RWPE1 (cell line): ENCODE data around the gene KRTAP16-1.

Experiments
- CTCF ChIA-PET: fragments of 350-600 bp; sonication (Branson Sonifier 250); formaldehyde crosslinking; extraction: SDS; loops from one replicate; lab custom pipeline; 2021; lab: Yijun Ruan, JAX
- POLR2A ChIA-PET: fragments of 400-600 bp; formaldehyde crosslinking; extraction: SDS; loops from one replicate; lab custom pipeline; 2020; ENCODE audit warnings: antibody characterized with exemption; ENCODE audit not compliant: low non-redundant PET; lab: Yijun Ruan, JAX
- DNase-seq: peaks from one replicate; pipeline ENCODE4 v3.0.0; 2012; ENCODE audit warnings: low spot score
- H3K27ac ChIP-seq: fragments of 450-650 bp; 2 replicates; pipeline ENCODE4 v1.5.1; 2017
- TF ChIP-seq, protein P1 (sequence below): fragments of 450-650 bp; conservative IDR thresholded peaks from 2 replicates; pipeline ENCODE4 v1.5.1; 2017; ENCODE audit warnings: low read depth, mild to moderate bottlenecking

KRTAP16-1 gene

GRCh38 chr17:41329279-41329948, 20.3 kb upstream of the KRTAP16-1 start:
- TF ChIP-seq, protein P1, sequence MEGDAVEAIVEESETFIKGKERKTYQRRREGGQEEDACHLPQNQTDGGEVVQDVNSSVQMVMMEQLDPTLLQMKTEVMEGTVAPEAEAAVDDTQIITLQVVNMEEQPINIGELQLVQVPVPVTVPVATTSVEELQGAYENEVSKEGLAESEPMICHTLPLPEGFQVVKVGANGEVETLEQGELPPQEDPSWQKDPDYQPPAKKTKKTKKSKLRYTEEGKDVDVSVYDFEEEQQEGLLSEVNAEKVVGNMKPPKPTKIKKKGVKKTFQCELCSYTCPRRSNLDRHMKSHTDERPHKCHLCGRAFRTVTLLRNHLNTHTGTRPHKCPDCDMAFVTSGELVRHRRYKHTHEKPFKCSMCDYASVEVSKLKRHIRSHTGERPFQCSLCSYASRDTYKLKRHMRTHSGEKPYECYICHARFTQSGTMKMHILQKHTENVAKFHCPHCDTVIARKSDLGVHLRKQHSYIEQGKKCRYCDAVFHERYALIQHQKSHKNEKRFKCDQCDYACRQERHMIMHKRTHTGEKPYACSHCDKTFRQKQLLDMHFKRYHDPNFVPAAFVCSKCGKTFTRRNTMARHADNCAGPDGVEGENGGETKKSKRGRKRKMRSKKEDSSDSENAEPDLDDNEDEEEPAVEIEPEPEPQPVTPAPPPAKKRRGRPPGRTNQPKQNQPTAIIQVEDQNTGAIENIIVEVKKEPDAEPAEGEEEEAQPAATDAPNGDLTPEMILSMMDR = peak; percentile 73
- CTCF ChIA-PET = interaction anchor here (0.6 to 1.3 kb wide), 12 partner anchors 10 to 351 kb away, joined by 3 to 7 read pairs (median 3); partner anchors contain the start of genes KRTAP16-1 and KRTAP17-1
- POLR2A ChIA-PET = no interaction called here
- H3K27ac ChIP-seq = no peak overlapping the region
- peak; percentile 49 for DNase-seq

GRCh38 chr17:41328207-41328606, 19.1 kb upstream of the KRTAP16-1 start:
- ChIA-PET CTCF (interaction anchor here (0.6 to 1.3 kb wide), 5 partner anchors 11 to 545 kb away, joined by 3 to 4 read pairs (median 4); no protein-coding TSS in a partner anchor), POLR2A (no interaction called here)
- TF ChIP-seq, protein P1 = no peak
- H3K27ac ChIP-seq = no peak overlapping the region
- no peak for DNase-seq

DNA sequence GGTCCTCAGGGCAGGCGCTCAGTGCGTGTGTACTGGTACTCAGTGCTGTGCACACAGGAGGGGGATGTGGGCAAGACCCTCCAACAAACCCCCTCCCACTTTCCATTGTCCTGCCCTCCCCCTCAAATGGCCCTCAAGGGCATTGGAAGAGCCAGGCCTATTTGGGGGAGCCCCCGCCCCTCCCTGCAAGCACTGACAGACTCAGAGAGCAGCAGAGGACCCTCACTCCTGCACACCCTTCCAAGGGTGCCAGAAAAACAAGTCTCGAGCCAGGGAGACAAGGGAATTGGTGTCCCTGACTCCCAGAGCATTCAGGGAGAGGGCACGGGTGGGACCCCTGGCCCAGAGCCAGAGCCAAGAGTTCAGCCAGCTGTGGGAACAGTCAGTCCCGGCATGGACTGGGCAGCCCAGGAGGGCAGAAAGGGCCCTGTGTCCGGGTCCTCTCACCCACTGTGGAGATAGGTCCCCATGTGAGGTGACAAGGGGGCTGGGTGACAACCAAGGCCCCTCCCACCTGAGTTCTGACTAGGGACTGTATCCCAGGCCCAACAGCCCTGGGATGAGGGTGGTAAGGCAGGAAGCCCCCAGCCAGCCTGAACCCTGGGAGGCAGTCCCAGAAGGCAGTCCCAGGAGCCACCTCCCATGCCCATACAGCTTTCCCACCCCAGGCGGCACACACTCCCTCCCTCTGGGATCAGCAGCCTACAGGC, 18.5 kb upstream of the KRTAP16-1 start:
- H3K27ac ChIP-seq = peak overlapping the region; percentile 10

DNA sequence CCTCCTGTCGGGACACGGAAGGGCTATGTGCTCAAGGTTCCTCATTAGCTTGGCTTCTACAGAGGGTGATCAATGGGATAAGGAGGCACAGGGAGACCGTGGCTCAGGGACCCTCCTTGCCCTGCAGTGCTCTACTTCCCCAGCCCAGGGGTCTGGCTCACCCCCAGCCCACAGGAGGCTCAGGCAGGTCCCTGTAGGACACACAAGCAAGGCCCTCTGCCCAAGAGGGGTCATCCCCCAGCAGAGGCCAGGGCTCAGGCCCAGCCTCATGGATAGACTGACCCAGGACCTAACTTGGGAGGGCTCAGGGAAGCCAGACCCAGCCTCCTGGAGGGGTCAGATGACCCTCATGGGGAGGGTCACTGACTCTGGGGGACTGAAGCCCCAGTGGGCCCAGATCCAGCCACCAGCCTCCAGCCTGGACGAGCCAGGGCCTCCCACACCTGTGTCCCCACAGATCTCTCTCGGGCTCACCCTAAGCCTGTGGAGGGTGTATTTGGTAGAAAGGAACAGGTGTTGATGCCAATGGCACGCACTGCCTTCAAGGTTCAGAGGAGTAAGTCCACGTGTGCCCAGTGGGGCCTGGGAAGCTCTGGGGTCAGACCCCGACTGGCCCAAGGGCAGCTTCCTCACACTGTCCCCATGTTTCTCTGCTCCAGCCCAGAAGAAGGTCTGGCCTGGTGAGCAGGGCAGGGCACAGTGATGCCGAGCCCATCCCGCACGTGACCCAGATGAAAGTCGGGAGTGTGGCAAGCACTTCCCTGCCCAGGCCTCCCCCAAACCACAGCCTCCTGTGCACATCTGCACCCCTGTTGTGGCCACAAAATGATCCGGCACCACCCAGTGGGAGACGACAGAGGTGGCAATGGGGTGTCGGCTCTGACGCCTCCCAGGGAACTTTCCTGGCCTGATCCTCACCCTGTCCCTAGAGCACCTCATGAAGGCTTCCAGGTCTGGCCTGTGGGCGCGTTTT, 17.4 kb upstream of the KRTAP16-1 start:
- TF ChIP-seq, protein P1 = no peak
- ChIA-PET POLR2A (no interaction called here), CTCF (interaction anchor here (0.6 kb wide), 1 partner anchor 252 kb away, joined by 8 read pairs; no protein-coding TSS in a partner anchor)
- no peak for DNase-seq
- no peak overlapping the region for H3K27ac ChIP-seq

More for the DNA sequence above, 18.5 kb upstream of the KRTAP16-1 start:
- POLR2A ChIA-PET = no interaction called here
- TF ChIP-seq, protein P1 = no peak
- CTCF ChIA-PET = interaction anchor here (0.6 kb wide), 1 partner anchor 532 kb away, joined by 3 read pairs; no protein-coding TSS in a partner anchor
- no peak for DNase-seq

DNA sequence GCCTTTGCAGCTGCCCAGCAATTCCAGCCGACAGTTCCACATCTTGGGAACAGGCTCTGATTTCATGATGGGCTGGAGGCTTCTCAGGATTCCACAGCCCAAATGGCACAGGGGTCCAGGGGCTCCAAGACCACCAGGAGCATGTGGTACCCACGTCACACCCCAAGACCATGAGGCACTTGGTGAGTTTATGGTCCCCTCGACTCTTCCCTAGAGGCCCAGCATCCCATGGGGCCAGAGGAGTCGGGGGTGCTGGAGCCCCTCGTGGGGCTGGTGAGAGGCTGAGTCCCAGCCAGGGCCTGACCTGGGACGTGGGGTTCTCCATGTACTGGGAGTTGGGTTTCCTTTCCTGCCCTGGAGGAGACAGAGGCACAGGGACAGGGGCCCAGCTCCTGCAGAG, 16.5 kb upstream of the KRTAP16-1 start:
- H3K27ac ChIP-seq = no peak overlapping the region
- POLR2A ChIA-PET = no interaction called here
- TF ChIP-seq, protein P1 = no peak
- DNase-seq = no peak
- CTCF ChIA-PET = interaction anchor here (0.6 kb wide), 1 partner anchor 252 kb away, joined by 8 read pairs; no protein-coding TSS in a partner anchor
